ENCODE results near the gene BRME1. TPM values are rescaled to one million over a fixed set of nuclear protein-coding genes. Genes with fewer than 3 reads are reported as not detected.

BRME1 gene
- total and polyA plus RNA-seq, 9 donors = 0.57 to 3.7 (median 2.3) TPM

GRCh38 chr19:13869281-13869680 is 36.6 kb downstream of the BRME1 start:
- Histone ChIP-seq H3K27me3 (no peaks in the 10 kb centered on the region), H3K36me3 (no peaks in the 10 kb centered on the region), H3K27ac (no peak overlapping the region), H3K9me3 (no peaks in the 10 kb centered on the region), H3K4me1 (ENCODE audit: insufficient read depth) (peaks cover 1% of the 10 kb centered on the region), H3K4me3 (no peak overlapping the region)
- TF ChIP-seq POLR2A (IDR thresholded peaks at IDR 0.05) = no peak
- TF ChIP-seq EP300 (IDR thresholded peaks at IDR 0.05) = no peak
- TF ChIP-seq CTCF (IDR thresholded peaks at IDR 0.05) = no peak
- WGBS, 3 donors = 57 to 69% (median 69%) methylated on average over 4 to 13 of the region's 13 CpGs
- DNase-seq = no peak
- intact Hi-C loops (cut with DNase I) = loop anchor here in 3 of 4 donors (5.0 to 10.0 kb wide), 5 partner anchors 64 to 704 kb away; partner anchors contain the start of gene C19orf53 (in 1 of the 3)

- WGBS, 3 donors = 67 to 82% (median 78%) methylated on average over 4 of the region's 4 CpGs
- Histone ChIP-seq H3K36me3 (no peaks in the 10 kb centered on the region), H3K27me3 (no peaks in the 10 kb centered on the region), H3K4me1 (ENCODE audit: insufficient read depth) (peaks cover 1% of the 10 kb centered on the region), H3K27ac (no peak overlapping the region), H3K4me3 (no peak overlapping the region), H3K9me3 (no peaks in the 10 kb centered on the region)
- intact Hi-C loops (cut with DNase I) = loop anchor here in 3 of 4 donors (5.0 to 10.0 kb wide), 5 partner anchors 64 to 704 kb away; partner anchors contain the start of gene C19orf53 (in 1 of the 3)
- TF ChIP-seq POLR2A (IDR thresholded peaks at IDR 0.05) (no peak), CTCF (IDR thresholded peaks at IDR 0.05) (no peak), EP300 (IDR thresholded peaks at IDR 0.05) (no peak)
- DNase-seq = no peak
These were observed 37.3 kb downstream of the BRME1 start for GRCh38 chr19:13868663-13869062.

GRCh38 chr19:13866463-13867046 is 39.4 kb downstream of the BRME1 start:
- no peak for DNase-seq
- Histone ChIP-seq H3K36me3 (no peaks in the 10 kb centered on the region), H3K4me3 (no peak overlapping the region), H3K9me3 (no peaks in the 10 kb centered on the region), H3K4me1 (ENCODE audit: insufficient read depth) (no peaks in the 10 kb centered on the region), H3K27me3 (no peaks in the 10 kb centered on the region), H3K27ac (no peak overlapping the region)
- 76 to 84% (median 77%) methylated on average over 15 of the region's 15 CpGs for WGBS, 3 donors
- TF ChIP-seq CTCF (IDR thresholded peaks at IDR 0.05) (no peak), POLR2A (IDR thresholded peaks at IDR 0.05) (no peak), EP300 (IDR thresholded peaks at IDR 0.05) (no peak)
- intact Hi-C loops (cut with DNase I) = loop anchor here in 3 of 4 donors (5.0 to 10.0 kb wide), 5 partner anchors 62 to 702 kb away; partner anchors contain the start of gene C19orf53 (in 1 of the 3)

- peak; percentile 40 to 58 (median 52) for DNase-seq
- no peak for TF ChIP-seq EP300 (IDR thresholded peaks at IDR 0.05)
- no peak for TF ChIP-seq POLR2A (IDR thresholded peaks at IDR 0.05)
- TF ChIP-seq CTCF (IDR thresholded peaks at IDR 0.05) = no peak
- Histone ChIP-seq H3K4me1 (ENCODE audit: insufficient read depth) (no peaks in the 10 kb centered on the region), H3K36me3 (no peaks in the 10 kb centered on the region), H3K9me3 (no peaks in the 10 kb centered on the region), H3K4me3 (peak overlapping the region; percentile 58), H3K27me3 (no peaks in the 10 kb centered on the region), H3K27ac (no peak overlapping the region)
- intact Hi-C loops (cut with DNase I) = loop anchor here in 3 of 4 donors (5.0 to 10.0 kb wide), 5 partner anchors 61 to 701 kb away; partner anchors contain the start of gene C19orf53 (in 1 of the 3)
- 1 to 6% (median 2%) methylated on average over 19 to 81 of the region's 82 CpGs for WGBS, 3 donors
These were observed 40.1 kb downstream of the BRME1 start for GRCh38 chr19:13865571-13866462.

Measured in ovary (tissue), 9 donors.